ENCODE data around the gene DDX39B.

The DDX39B gene

GRCh38 chr6:31528307-31528777, 13.5 kb downstream of the DDX39B start:
- POLR2A ChIA-PET: interaction anchor here (0.5 to 6.3 kb wide), 12 partner anchors 10 to 610 kb away, joined by 3 to 112 read pairs (median 8); partner anchors contain the start of genes ABHD16A, C6orf47, DDX39B and HSPA1B
- peaks cover 30 to 44% of the 10 kb centered on the region in 2 experiments for H3K36me3 ChIP-seq (ENCODE audit: control insufficient read depth in 2 of 2, insufficient read depth in 1 of 2, low read length in 2 of 2)
- H3K4me1 ChIP-seq (ENCODE audit: control insufficient read depth, insufficient read depth, low read length): peaks cover 3% of the 10 kb centered on the region
- H3K9me3 ChIP-seq (ENCODE audit: control insufficient read depth, insufficient read depth, low read depth, low read length): no peaks in the 10 kb centered on the region
- H3K4me3 ChIP-seq (ENCODE audit: low read depth, low read length): no peak overlapping the region
- TF ChIP-seq ZBTB21 (tag by site-specific recombination; IDR thresholded peaks at IDR 0.05) (no peak), SP7 (tag by site-specific recombination; IDR thresholded peaks at IDR 0.05) (no peak), ZNF701 (tag by site-specific recombination; IDR thresholded peaks at IDR 0.05) (no peak), KLF10 (tag by site-specific recombination; IDR thresholded peaks at IDR 0.05) (peak; percentile 14; the same call in 1 of the 2 replicates), ZNF600 (tag by site-specific recombination; IDR thresholded peaks at IDR 0.05) (peak; percentile 97), ZNF2 (tag by site-specific recombination; IDR thresholded peaks at IDR 0.05) (no peak), BCL6B (tag by site-specific recombination; IDR thresholded peaks at IDR 0.05) (no peak), ZNF747 (tag by site-specific recombination; IDR thresholded peaks at IDR 0.05) (no peak), KLF8 (tag by site-specific recombination; IDR thresholded peaks at IDR 0.05) (no peak), EGR2 (tag by site-specific recombination; IDR thresholded peaks at IDR 0.05; ENCODE audit: low read depth) (no peak), ZNF843 (tag by site-specific recombination; IDR thresholded peaks at IDR 0.05) (no peak), OSR2 (tag by site-specific recombination; IDR thresholded peaks at IDR 0.05) (no peak), ZNF830 (tag by site-specific recombination; IDR thresholded peaks at IDR 0.05; ENCODE audit: low read depth) (no peak), ZNF521 (tag by site-specific recombination; IDR thresholded peaks at IDR 0.05) (no peak), ZNF223 (tag by site-specific recombination; IDR thresholded peaks at IDR 0.05) (no peak), ZBTB17 (tag by site-specific recombination; IDR thresholded peaks at IDR 0.05) (peak; percentile 78), ZNF366 (tag by site-specific recombination; conservative IDR thresholded peaks at IDR 0.05) (no peak), ZNF280C (tag by site-specific recombination; IDR thresholded peaks at IDR 0.05) (no peak), PRDM10 (tag by site-specific recombination; IDR thresholded peaks at IDR 0.05) (peak; percentile 33), HOXC10 (CRISPR knock-in tag; IDR thresholded peaks at IDR 0.05) (no peak), ZSCAN30 (tag by site-specific recombination; IDR thresholded peaks at IDR 0.05) (no peak), ZBTB44 (tag by site-specific recombination; IDR thresholded peaks at IDR 0.05) (peak; percentile 60; the same call in 1 of the 2 replicates), ZNF660 (tag by site-specific recombination; IDR thresholded peaks at IDR 0.05) (peak; percentile 40; the same call in 1 of the 2 replicates)
- no peak overlapping the region for H3K27ac ChIP-seq (ENCODE audit: extremely low read depth, low read depth, low read length)
- CTCF ChIA-PET: interaction anchor here (0.9 to 2.7 kb wide), 7 partner anchors 11 to 128 kb away, joined by 3 to 26 read pairs (median 3); partner anchors contain the start of gene DDX39B
